Lower lobe of right lung (tissue), 2 donors: ENCODE data around the gene ATXN3. TPM values are rescaled to one million over a fixed set of nuclear protein-coding genes. Genes with fewer than 3 reads are reported as not detected.

ENCODE experiments used
- ATAC-seq, 2 donors: fragments of 200-7000 bp; cut with Tn5 transposase; one replicate each; pipeline ENCODE4 v1.9.1; 2020 to 2022; ENCODE audit warnings: mild to moderate bottlenecking in 2 of 2, moderate library complexity in 2 of 2
- DNase-seq: peaks from one replicate; pipeline ENCODE4 v3.0.0-alpha.2; 2020
- H3K27ac ChIP-seq: fragments of 200-600 bp; one replicate; pipeline ENCODE4 v1.8.0; 2022
- H3K27me3 ChIP-seq: fragments of 200-600 bp; one replicate; pipeline ENCODE4 v1.8.0; 2022; ENCODE audit warnings: low read depth
- H3K36me3 ChIP-seq: fragments of 200-600 bp; one replicate; pipeline ENCODE4 v1.8.0; 2022; ENCODE audit warnings: mild to moderate bottlenecking
- H3K4me1 ChIP-seq: fragments of 200-600 bp; one replicate; pipeline ENCODE4 v1.8.0; 2022
- H3K4me3 ChIP-seq: fragments of 200-600 bp; one replicate; pipeline ENCODE4 v1.8.0; 2022; ENCODE audit warnings: mild to moderate bottlenecking
- H3K9me3 ChIP-seq: fragments of 200-600 bp; one replicate; pipeline ENCODE4 v1.8.0; 2022
- intact Hi-C: fragments of 100-400 bp; cut with DNase I; formaldehyde crosslinking; loops from one replicate; pipeline ENCODE4 v1.11.0; 2022
- total RNA-seq: library from RNA; stranded (reverse); fragmentation: NEBNext Ultra II Directional; extraction: Animal tissue kit (Norgen Biotek cat#: 25700); gene quantifications from one replicate; pipeline ENCODE4 v1.2.1, GENCODE V29; 2021
- TF ChIP-seq, protein P1 (sequence below): fragments of 200-600 bp; IDR thresholded peaks from one replicate; pipeline ENCODE4 v1.8.0; 2022; ENCODE audit warnings: antibody characterized with exemption, mild to moderate bottlenecking
- donor health status: DM: no; HTN: yes; CAD: no; lungs with severe emphysema.

Gene ATXN3
- total RNA-seq, 1 donor from 2014 or later: 47.9 TPM

DNA sequence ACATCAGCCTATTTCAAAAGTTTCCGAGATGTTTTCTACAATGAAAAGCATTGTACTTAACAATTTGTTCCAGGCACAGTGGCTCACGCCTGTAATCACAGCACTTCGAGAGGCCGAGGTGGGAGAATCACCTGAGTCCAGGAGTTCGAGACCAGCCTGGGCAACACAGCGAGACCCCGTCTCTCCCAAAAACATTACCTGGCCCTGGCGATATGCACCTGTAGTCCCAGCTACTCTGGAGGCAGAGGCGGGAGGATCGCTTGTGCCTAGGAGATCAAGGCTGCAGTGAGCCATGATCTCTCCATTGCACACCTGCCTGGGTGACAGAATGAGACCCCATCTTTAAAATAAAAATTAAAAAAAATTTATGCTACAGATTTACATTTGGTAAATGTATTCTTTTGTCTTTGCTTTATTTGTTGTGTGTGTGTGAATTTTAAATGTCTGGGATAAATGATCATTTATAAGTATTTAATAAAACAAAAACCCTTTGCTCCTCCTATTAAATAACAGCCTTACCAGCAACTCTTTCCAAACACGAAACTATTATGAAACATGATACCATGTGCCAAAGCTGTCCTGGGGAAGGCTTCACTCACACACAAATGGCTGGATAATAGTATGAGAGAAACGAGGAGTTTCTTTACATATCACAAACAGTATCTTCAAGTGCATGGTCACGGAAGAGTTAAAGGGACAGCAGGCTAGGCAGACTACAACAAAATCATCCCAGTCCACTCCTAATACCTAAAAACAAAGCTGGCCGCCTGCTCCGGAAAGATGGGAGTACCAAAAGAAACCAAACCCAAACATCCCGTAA lies 1.1 kb downstream of the ATXN3 start:
- H3K9me3 ChIP-seq: no peaks in the 10 kb centered on the region
- no peak for DNase-seq
- intact Hi-C loops: no loop called here
- peak overlapping the region; percentile 87 for H3K4me3 ChIP-seq
- peak overlapping the region; percentile 92 for H3K27ac ChIP-seq
- ATAC-seq: peak in 1 of 2 donors; percentile 8
- no peaks in the 10 kb centered on the region for H3K36me3 ChIP-seq
- no peaks in the 10 kb centered on the region for H3K27me3 ChIP-seq
- H3K4me1 ChIP-seq: peaks cover 45% of the 10 kb centered on the region
- TF ChIP-seq, protein P1, sequence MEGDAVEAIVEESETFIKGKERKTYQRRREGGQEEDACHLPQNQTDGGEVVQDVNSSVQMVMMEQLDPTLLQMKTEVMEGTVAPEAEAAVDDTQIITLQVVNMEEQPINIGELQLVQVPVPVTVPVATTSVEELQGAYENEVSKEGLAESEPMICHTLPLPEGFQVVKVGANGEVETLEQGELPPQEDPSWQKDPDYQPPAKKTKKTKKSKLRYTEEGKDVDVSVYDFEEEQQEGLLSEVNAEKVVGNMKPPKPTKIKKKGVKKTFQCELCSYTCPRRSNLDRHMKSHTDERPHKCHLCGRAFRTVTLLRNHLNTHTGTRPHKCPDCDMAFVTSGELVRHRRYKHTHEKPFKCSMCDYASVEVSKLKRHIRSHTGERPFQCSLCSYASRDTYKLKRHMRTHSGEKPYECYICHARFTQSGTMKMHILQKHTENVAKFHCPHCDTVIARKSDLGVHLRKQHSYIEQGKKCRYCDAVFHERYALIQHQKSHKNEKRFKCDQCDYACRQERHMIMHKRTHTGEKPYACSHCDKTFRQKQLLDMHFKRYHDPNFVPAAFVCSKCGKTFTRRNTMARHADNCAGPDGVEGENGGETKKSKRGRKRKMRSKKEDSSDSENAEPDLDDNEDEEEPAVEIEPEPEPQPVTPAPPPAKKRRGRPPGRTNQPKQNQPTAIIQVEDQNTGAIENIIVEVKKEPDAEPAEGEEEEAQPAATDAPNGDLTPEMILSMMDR: no peak

DNA sequence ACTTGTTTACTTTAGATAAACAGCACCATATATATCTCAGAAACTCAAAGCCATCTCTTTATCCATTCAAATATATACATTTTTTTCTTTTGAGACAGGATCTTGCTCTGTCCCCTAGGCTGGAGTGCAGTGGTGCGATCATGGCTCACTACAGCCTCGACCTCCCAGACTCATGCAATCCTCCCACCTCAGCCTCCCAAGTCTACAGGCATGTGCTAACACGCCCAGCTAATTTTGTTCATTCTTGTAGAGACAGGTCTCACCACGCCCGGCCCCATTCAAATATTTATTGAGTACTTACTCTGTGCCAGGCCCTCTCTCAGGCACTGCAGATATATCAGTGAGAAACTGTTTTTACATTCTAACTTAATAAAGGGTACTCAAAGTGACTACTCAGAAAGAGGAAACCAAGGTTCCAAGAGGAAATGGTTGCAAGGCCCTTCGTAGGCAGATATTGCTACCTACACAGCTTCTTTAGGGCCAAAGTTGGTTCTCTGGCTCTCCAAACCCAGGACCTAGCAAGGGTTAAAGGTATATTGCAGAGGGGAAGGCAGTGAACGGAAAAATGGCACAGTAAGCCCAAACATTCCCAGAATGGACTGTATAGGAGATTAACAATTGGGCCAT lies 2.9 kb downstream of the ATXN3 start:
- intact Hi-C loops: no loop called here
- Histone ChIP-seq H3K4me3 (no peak overlapping the region), H3K36me3 (no peaks in the 10 kb centered on the region), H3K4me1 (peaks cover 53% of the 10 kb centered on the region), H3K9me3 (no peaks in the 10 kb centered on the region), H3K27me3 (no peaks in the 10 kb centered on the region), H3K27ac (no peak overlapping the region)
- no peak for DNase-seq
- ATAC-seq: no peak
- TF ChIP-seq, protein P1: no peak

DNA sequence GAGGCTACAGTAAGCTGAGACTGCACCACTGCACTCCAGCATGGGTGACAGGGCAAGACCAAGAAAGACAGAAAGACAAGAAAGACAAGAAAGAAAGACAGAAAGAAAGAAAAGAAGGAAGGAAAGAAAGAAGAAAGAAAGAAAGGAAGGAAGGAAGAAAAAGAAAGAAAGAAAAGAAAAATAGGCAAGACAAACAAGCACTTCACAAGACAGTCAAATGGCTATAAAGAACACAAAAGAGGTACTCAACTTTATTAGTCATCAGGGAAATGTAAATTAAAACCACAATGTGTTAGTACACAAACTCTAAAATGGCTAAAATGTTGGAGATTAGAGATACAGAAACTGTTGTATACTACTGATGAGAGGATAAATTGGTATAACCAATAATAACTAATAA lies 6.6 kb downstream of the ATXN3 start:
- Histone ChIP-seq H3K27ac (no peak overlapping the region), H3K4me1 (peaks cover 45% of the 10 kb centered on the region), H3K4me3 (no peak overlapping the region), H3K27me3 (no peaks in the 10 kb centered on the region), H3K9me3 (no peaks in the 10 kb centered on the region), H3K36me3 (peaks cover 15% of the 10 kb centered on the region)
- intact Hi-C loops: no loop called here
- DNase-seq (no peak), ATAC-seq (no peak)
- TF ChIP-seq, protein P1: no peak

DNA sequence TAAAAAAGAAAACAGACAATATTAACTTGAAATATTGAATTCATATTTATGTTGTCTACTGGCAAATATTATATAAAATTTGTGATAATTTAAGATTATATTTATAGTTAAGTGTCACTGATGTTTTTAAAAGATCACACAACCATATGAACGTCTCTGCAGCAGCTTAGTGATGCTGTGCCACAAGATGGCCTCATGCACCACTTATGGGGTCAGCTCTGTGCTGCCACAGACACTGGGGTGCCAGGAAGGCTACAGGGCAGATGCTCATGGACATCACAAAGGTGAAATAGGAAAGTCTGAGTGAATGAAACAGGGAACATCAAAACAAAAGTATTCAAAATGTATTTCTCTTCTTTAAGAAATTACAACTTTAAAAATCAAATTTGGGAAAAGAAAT lies 13.1 kb downstream of the ATXN3 start:
- Histone ChIP-seq H3K27me3 (no peaks in the 10 kb centered on the region), H3K9me3 (no peaks in the 10 kb centered on the region), H3K4me1 (no peaks in the 10 kb centered on the region), H3K36me3 (peaks cover 68% of the 10 kb centered on the region), H3K4me3 (no peak overlapping the region), H3K27ac (no peak overlapping the region)
- intact Hi-C loops: no loop called here
- DNase-seq (no peak), ATAC-seq (no peak)
- TF ChIP-seq, protein P1: peak; percentile 19

DNA sequence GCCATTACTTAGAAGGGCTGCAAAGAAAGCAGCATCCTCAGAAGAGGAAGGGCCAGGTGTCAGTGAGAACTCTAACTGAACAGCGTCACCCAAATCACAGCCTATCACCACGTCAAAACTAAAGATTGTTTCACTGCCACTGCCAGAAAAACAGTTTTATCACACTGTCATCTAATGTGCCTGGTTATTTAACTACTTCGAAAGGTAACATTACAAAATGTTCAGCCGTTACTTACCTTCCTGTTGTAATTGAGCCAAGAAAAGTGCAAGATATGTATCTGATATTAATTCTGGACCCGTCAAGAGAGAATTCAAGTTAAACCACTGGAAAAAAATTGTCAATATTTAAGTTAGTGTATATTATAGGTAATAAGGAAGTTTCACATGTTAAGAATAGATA lies 17.9 kb downstream of the ATXN3 start:
- H3K4me3 ChIP-seq: no peak overlapping the region
- TF ChIP-seq, protein P1: no peak
- no peaks in the 10 kb centered on the region for H3K4me1 ChIP-seq
- intact Hi-C loops: no loop called here
- ATAC-seq (no peak), DNase-seq (no peak)
- no peak overlapping the region for H3K27ac ChIP-seq
- no peaks in the 10 kb centered on the region for H3K27me3 ChIP-seq
- H3K36me3 ChIP-seq: peaks cover 80% of the 10 kb centered on the region
- H3K9me3 ChIP-seq: no peaks in the 10 kb centered on the region
